COLO829 (cell line): ENCODE measurements around the gene STAC.
A peak's percentile ranks its signal among the peaks of the same experiment; 100 is the strongest.
"Not testable (repeated sequence)": the region's sequence is repeated elsewhere in the genome, so short reads cannot be mapped to it uniquely, and the experiment has no call there.

Source experiments
- DNase-seq: peaks from one replicate; pipeline ENCODE4 v3.0.0; 2012; ENCODE audit warnings: low spot score

Gene STAC

DNA sequence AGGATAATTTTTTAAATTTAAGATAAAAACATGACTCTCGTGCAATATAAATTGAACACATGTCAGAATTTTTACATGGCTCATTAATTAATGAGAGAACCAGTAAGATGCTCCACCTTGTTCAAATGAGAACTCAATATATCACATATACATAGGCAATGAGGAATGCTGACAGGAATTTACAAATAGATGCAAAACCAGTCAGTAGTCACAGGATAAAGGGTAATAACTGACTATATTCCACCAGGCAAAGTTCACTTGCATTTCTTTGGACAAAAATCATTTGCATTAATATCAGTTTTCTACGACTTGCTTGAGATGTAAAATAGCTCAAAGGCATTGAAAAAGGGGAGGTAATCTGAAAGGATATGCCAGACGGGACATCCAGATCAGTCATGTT is 139.4 kb downstream of the STAC start:
- no peak for DNase-seq

DNA sequence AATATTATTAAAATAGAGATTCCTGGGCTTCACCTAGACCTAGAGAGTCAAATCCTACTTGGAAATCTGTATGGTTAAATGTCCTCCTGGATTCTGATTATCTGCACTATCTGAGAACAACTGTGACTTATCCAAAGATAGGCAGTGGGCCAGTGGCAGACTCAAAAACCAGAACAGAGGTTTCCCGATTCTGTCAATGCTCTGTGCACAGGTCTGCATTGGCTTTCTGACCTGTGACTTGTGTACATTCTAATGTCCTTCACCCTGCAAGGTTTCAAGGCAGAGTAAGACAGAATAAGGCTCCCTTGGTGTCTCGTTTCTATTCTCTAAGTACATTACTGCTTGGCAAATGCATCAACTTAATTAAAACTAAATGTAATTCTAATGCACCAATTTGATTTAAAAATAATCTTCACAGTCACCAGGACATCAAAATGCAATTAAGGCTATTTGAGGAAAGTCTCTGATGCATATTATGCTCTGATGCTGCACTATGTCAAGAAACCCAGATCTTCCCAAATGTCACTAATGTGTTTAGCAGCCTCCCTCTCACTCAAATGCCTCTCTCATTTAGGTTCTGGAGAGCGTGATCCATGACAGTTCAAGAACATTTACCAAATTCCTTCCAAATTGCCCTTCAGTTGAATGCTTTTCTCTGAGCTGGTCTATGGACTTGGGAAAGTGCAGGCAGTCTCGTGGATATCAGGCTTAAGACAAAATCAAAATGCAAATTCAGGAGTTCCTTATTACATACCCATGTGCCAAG is 140.1 kb downstream of the STAC start:
- DNase-seq: no peak

GRCh38 chr3:36521007-36521379 is 140.7 kb downstream of the STAC start:
- no peak for DNase-seq

DNA sequence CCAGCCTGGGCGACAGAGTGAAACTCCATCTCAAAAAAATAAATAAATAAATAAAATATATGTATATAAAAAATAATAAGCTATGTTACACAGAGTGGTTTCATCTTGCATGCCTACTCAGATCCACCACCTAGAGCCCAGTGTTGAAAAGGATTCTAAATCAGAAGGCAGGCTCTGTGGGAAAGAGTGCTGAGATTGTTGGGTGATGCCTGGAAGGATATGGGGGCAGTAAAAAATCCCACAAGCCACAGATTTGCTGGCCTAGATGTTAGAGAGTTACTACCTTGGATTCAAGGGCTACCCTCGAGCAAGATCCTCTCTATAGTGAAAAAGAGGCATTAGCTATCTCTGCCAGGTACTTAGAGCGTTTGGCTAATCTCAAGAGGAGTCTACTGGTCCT is 144.3 kb downstream of the STAC start:
- no peak for DNase-seq

DNA sequence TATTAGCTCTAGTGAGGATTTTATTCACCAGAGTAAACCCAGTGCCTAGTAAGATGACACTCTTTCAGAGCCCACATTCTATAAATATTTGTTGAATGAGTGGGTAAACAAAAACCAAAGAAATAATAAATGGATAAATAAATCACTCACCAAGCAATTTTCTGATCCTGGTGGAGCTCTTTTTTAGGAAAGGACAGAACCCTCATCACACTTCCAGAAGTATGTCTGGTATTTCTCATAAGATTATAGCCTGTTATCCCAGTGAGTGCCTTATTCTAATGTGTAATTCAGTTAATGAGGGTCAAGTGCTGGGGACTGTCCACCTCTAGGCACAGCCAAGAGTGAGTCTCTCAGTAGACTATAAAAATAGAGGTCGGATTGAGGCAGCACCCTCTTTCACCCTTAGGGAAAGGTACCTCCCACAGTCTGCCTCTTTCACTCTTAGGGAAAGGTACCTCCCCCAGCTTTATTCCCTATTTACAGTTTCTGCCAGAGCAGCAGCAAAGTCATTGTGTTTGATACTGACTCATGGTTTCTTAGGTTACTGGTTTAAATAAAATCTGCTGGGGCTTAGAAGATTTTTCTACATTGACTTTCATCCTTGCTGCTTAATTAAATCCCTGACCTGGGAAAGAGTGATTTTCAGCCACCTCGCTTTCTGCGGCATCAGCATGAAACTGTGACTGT is 145.0 kb downstream of the STAC start:
- no peak for DNase-seq

DNA sequence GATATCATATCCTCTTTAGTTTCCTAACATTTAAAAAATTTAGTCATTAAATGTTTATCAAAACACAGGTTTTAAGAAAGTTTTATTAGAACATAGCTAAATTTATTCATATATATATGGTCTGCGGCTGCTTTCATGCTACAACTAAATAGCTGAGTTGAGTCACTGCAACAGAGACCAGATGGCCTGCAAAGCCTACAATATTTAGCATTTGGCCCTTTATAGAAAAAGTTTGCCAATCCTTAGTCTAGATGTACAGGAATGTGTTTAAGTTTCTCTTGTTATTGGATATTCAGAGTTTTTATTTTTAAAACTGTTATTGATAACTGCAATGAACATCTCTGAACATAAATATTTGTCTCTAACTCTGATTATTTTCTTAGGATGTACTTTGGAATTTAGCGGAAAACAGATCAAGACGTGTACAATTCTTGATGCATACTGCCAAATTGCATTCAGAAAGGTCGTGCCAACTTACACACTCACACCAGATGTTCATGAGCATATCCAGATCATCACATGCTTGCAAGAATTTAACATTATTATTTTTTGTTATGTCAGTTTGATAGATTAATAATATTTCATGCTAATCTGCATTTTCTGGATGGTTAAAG is 157.9 kb downstream of the STAC start:
- DNase-seq: no peak

- peak; percentile 36 for DNase-seq
Observed at GRCh38 chr3:36540888-36541518, 160.7 kb downstream of the STAC start.

GRCh38 chr3:36542186-36542585 is 161.9 kb downstream of the STAC start:
- DNase-seq: no peak

DNA sequence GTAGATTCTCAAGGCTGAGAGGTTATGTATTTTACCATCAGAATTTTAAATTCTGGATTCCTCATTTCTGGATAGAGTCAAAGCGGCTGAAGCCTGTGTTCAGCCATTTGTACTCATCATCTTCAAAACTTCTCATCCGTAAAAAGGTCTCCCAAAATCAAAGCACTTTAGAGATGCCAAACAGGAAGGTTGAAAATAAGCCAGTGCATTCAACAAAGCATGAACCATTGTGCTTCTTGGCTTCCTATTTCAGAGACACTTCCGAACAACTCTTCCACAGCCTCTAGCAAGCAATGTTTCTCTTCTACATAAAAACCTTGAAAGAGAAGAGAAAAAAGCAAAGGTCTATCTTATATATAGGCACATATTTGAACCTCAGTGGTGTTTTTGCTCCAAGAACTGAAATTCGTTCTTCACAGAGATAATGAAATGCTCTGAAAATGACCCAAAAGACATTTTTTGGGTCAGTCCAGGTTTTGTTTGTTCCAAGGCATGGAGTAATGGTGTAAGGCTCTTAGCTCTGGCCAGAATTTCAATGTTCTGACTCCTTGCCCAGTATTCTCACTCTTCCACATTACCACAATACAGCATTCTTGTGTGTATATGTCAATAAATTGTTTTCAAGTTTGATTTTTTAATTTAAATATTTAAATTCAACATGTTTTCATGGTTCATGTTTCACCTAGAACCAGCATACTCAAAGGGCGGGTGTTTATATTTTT is 163.1 kb downstream of the STAC start:
- DNase-seq: no peak

GRCh38 chr3:36546226-36546625 is 165.9 kb downstream of the STAC start:
- DNase-seq: no peak

GRCh38 chr3:36548712-36549111 is 168.4 kb downstream of the STAC start:
- DNase-seq: no peak

- DNase-seq: no peak
Observed at GRCh38 chr3:36557021-36557707, 176.9 kb downstream of the STAC start.

DNA sequence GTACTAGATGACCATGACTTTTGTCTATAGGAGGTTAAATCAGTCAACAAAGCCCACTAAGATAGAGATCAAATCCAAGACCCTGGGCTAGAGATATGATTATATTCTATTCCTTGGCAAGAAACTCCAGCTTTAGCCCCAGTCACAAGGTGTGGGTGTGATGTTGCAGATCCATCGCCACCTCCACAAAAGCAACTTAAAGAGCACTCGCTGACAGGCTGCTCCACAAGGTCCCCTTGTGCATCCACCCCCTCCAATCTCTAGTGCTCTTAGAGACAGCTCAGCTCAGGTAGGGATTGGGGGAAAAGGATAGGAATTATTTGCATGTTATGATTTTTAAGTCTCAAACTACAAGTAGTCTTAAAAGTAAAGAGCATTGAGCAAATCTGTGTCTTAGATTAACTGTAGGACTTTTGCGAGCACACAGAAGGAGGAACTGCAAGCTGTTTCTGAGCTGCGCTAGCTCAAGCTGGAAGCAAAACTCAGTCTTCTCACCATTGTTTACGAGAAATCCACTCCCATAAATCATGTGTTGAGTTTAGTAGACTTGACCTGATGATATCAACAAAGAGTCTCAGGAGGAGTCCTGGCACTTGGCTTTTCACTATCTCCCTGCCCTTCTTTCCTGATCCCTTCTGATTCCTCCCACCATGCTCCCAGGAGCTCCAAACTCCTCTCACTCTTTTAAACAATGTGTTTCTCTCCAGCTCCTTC is 177.6 kb downstream of the STAC start:
- no peak for DNase-seq

DNA sequence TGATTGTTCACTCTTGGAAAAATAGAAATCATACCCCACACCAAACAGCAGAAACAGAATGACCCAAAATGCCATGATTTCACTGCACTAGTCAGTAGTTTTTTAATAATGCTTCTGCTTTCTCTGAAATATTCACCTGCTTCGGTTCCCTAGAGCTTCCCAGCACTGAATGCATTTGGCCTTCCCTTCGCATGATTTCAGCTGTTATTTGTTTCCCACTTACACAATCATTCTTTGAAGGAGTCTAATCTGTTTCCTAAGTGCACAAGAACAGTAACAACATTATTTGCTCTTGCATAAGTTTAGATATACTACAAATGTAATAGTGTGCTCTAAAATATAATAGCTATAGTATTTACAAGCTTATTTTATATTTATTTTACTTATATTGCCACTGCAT is 178.7 kb downstream of the STAC start:
- DNase-seq: no peak

GRCh38 chr3:36560685-36561084 is 180.4 kb downstream of the STAC start:
- DNase-seq: no peak

GRCh38 chr3:36561601-36562000 is 181.3 kb downstream of the STAC start:
- no peak for DNase-seq

DNA sequence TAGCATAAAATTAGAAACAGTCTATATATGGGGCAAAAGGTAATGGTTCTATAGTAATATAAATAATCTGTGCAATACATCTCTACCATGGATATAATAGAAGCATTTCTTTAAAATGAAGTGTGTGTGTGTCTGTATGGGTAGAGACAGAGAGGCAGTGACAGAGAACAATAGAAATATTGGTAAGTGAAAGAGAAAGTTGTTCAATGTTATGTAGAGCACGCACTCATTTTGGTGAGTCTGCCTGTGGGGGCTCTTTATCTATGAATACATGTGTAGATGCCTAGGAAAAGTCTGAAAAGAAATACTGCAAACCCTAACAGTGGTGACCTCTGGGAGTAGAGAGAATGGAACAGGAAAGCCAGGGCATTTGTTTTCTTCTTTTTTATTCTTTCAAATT is 182.6 kb downstream of the STAC start:
- DNase-seq: no peak

DNA sequence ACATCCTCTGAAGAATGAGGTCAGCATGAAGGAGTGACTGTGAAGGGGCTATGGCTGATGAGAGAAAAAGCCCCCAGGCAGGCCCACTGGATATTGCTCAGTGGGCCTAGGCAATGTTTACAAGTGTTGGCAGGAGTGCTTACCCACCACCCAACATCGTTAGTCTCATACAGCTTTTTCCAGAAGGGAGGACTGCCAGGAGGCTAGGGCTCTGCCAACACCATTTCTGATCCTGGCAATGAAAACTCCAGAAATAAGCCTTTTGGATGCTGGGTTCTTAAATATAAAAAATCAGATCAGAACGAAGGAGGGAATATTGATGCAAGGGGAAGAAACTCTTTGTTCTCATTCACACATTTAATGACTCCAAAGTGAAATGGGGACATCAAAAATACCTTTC is 194.9 kb downstream of the STAC start:
- no peak for DNase-seq

DNA sequence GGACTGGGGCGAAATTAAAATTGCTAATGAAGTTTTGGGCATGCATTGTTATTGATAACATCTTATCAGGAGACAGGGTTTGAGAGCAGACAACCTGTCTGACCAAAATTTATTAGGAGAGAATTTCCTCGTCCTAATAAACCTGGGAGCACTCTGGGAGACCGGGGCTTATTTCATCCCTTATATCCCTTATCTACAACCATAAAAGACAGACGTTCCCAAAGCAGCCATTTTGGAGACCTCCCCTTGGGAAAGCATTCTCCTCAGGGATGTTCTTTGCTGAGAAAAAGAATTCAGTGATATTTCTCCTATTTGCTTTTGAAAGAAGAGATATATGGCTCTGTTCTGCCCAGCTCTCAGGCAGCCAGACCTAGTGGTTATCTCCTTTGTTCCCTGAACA is 198.1 kb downstream of the STAC start:
- DNase-seq: not testable (repeated sequence)

DNA sequence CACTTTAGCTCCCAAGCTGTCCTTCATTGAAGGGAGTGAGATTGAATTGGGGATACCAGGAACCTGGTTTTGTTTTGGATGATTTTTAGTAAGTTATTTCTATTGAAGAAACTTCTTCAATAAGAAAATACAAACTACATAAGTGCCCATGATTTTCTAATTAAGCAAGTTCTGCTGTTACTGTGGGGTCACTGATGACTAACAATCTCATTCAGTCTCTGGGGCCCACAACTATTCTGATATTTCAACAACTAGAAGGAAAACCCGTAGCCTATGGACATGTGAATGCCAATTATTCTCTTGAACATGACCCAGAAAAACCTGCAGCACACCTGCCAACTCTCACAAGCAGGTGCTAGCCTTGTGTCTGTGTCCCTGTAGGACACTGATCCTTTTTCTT is 199.4 kb downstream of the STAC start:
- no peak for DNase-seq

GRCh38 chr3:36580716-36581115 is 200.4 kb downstream of the STAC start:
- no peak for DNase-seq
